Psoas muscle (tissue), 8 donors: ENCODE results near the gene GPBP1L1. TPM values are rescaled to one million over a fixed set of nuclear protein-coding genes. Genes with fewer than 3 reads are reported as not detected.

Experiments
- ATAC-seq, 4 donors: fragments of 200-7000 bp; cut with Tn5 transposase; one replicate each; pipeline ENCODE4 v1.9.1; 2020; ENCODE audit warnings: moderate library complexity in 3 of 4, mild to moderate bottlenecking in 2 of 4
- DNase-seq, 2 donors: peaks; one replicate each; pipeline ENCODE4 v3.0.0-alpha.2; 2020
- H3K27ac ChIP-seq: fragments of 200-600 bp; one replicate; pipeline ENCODE4 v1.8.0; 2022
- H3K27me3 ChIP-seq, 3 donors: fragments of 200-600 bp in 1 of 3; one replicate each; pipeline versions ENCODE4 v1.6.1 to v1.8.0; 2013 to 2022; ENCODE audit warnings: low read length in 2 of 3, mild to moderate bottlenecking in 2 of 3, moderate library complexity in 1 of 3; ENCODE audit not compliant: insufficient read depth in 3 of 3
- H3K36me3 ChIP-seq, 2 donors: fragments of 200-600 bp in 1 of 2; one replicate each; pipeline versions ENCODE4 v1.6.1 to v1.8.0; 2013 to 2022; ENCODE audit warnings: low read depth in 1 of 2, mild to moderate bottlenecking in 1 of 2, moderate library complexity in 1 of 2; ENCODE audit not compliant: insufficient read depth in 1 of 2
- H3K4me1 ChIP-seq: fragments of 200-600 bp; one replicate; pipeline ENCODE4 v1.8.0; 2022
- H3K4me3 ChIP-seq: fragments of 200-600 bp; one replicate; pipeline ENCODE4 v1.8.0; 2022; ENCODE audit warnings: mild to moderate bottlenecking
- H3K9me3 ChIP-seq: fragments of 200-600 bp; one replicate; pipeline ENCODE4 v1.8.0; 2022
- WGBS, 3 donors: extraction: QIAGEN DNeasy Blood & Tissue Kit; methylation state at CpG; one replicate each; pipeline versions ENCODE4 v1.1.6 to v1.1.7; 2013; 5-methylcytosine and 5-hydroxymethylcytosine counted together
- intact Hi-C, 2 donors: fragments of 100-400 bp; cut with DNase I; formaldehyde crosslinking; loops; one replicate each; pipeline versions ENCODE4 v1.11.0 to v1.14.2; 2022
- polyA plus RNA-seq, 3 donors: library from polyadenylated mRNA; stranded (reverse); fragments of 200-250 nt; gene quantifications; one replicate each; pipeline ENCODE4 v1.2.3, GENCODE V29; 2013
- total RNA-seq, 4 donors: library from RNA; stranded (reverse); fragmentation: NEBNext Ultra II Directional in 2 of 4; extraction: Animal tissue kit (Norgen Biotek cat#: 25700) in 2 of 4; gene quantifications; one replicate each; pipeline versions ENCODE4 v1.2.1 to v1.2.4, GENCODE V29; 2021 to 2023
- TF ChIP-seq, protein P1 (sequence below): fragments of 200-600 bp; IDR thresholded peaks from one replicate; pipeline ENCODE4 v1.8.0; 2022; ENCODE audit warnings: antibody characterized with exemption
- donor health status: healthy with polysubstance abuse.
- donor health status: DM: no; HTN: no; CAD: no; lungs with moderate emphysema.
- donor health status: Bipolar disorder and iron deficiency.
- donor health status: healthy.
- donor health status: DM: yes; HTN: yes; CAD: no.
- donor health status: DM: no; HTN: no; CAD: no.
- donor health status: DM: no; HTN: no; CAD: no.
- donor health status: DM: yes; HTN: yes; CAD: no.

GPBP1L1 gene
- total and polyA plus RNA-seq, 7 donors: 25.8 to 74.4 (median 62.3) TPM

DNA sequence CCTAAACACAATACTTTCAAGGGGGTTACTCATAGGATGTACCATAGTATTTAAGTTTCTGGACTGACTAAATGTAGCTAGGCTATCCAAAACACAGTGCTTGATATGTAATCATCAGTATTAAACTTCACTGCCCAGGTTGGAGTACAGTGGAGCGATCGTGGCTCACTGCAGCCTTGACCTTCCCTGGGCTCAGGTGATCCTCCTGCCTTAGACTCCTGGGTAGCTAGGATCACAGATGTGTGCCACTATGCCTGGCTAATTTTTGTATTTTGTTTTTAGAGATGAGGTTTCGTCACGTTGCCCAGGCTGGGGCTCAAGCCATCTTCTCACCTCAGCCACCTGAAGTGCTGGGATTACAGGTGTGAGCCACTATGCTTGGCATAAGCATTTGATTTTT, 91.9 kb downstream of the GPBP1L1 start:
- no peak for ATAC-seq
- no peak overlapping the region for H3K27ac ChIP-seq
- no peak overlapping the region for H3K4me3 ChIP-seq
- peaks cover 0 to 53% of the 10 kb centered on the region in 2 donors for H3K36me3 ChIP-seq
- intact Hi-C loops: no loop called here
- H3K4me1 ChIP-seq: peaks cover 5% of the 10 kb centered on the region
- WGBS, 3 donors: 85 to 94% (median 90%) methylated on average over 4 of the region's 4 CpGs
- H3K9me3 ChIP-seq: no peaks in the 10 kb centered on the region
- DNase-seq: no peak
- H3K27me3 ChIP-seq: no peaks in the 10 kb centered on the region
- TF ChIP-seq, protein P1, sequence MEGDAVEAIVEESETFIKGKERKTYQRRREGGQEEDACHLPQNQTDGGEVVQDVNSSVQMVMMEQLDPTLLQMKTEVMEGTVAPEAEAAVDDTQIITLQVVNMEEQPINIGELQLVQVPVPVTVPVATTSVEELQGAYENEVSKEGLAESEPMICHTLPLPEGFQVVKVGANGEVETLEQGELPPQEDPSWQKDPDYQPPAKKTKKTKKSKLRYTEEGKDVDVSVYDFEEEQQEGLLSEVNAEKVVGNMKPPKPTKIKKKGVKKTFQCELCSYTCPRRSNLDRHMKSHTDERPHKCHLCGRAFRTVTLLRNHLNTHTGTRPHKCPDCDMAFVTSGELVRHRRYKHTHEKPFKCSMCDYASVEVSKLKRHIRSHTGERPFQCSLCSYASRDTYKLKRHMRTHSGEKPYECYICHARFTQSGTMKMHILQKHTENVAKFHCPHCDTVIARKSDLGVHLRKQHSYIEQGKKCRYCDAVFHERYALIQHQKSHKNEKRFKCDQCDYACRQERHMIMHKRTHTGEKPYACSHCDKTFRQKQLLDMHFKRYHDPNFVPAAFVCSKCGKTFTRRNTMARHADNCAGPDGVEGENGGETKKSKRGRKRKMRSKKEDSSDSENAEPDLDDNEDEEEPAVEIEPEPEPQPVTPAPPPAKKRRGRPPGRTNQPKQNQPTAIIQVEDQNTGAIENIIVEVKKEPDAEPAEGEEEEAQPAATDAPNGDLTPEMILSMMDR: no peak

DNA sequence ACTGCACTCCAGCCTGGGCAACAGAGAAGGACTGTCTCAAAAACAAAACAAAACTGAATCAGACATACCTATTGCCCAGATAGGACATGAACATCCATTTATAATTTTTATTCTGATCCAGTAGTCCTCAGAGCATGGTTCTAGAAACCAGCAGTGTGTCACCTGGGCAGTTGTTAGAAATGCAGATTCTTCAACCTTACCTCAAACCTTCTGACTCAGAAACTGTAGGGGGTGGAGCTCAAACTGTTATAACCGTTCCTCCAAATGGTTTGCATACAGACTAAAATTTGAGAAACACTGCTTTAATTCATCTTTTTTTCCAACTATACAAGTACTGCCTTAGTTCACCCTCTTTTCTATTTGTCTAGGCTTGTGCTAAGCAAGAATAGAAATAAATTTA, 96.5 kb downstream of the GPBP1L1 start:
- TF ChIP-seq, protein P1: no peak
- Histone ChIP-seq H3K4me1 (peaks cover 20% of the 10 kb centered on the region), H3K27me3 (no peaks in the 10 kb centered on the region), H3K27ac (peak overlapping the region; percentile 66), H3K36me3 (peaks cover 0 to 35% of the 10 kb centered on the region in 2 donors), H3K4me3 (peak overlapping the region; percentile 52), H3K9me3 (no peaks in the 10 kb centered on the region)
- intact Hi-C loops: no loop called here
- no peak for DNase-seq
- WGBS, 3 donors: 41 to 75% (median 53%) methylated on average over 1 of the region's 1 CpG
- ATAC-seq: peak in 3 of 4 donors; percentile 2 to 39 (median 21)

GRCh38 chr1:45586769-45587168, 99.6 kb downstream of the GPBP1L1 start:
- Histone ChIP-seq H3K4me1 (peaks cover 25% of the 10 kb centered on the region), H3K27ac (no peak overlapping the region), H3K27me3 (no peaks in the 10 kb centered on the region), H3K9me3 (no peaks in the 10 kb centered on the region), H3K36me3 (peaks cover 0 to 6% of the 10 kb centered on the region in 2 donors), H3K4me3 (no peak overlapping the region)
- DNase-seq (no peak), ATAC-seq (no peak)
- WGBS, 3 donors: 77 to 80% (median 77%) methylated on average over 4 of the region's 4 CpGs
- intact Hi-C loops: no loop called here
- TF ChIP-seq, protein P1: no peak

DNA sequence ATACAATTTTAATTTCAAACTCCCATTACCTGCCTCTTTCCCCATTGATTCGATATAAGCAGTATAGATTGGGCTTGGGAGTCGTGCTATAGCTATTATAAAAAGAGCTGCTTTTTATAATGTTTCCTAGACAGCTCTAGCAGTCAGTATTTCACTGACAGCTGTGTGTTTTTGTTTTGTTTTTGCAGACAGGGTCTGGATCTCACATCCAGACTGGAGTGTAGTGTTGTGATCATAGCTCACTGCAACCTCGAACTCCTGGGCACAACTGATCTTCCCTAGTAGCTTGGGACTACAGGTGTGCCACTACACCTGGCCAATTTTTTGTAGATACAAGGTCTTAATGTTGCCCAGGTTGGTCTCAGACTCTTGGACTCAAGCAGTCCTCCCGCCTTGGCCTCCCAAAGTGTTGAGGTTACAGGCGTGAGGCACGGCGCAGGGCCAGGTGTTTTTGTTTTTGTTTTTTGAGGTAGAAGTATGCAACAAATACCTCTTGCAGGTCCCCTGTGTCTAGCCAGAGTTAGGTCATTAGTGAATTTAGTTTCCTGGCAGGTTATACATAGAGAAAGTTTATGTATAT, 100.7 kb downstream of the GPBP1L1 start:
- DNase-seq: no peak
- WGBS, 3 donors: 39 to 45% (median 41%) methylated on average over 7 of the region's 7 CpGs
- peak overlapping the region; percentile 81 for H3K4me3 ChIP-seq
- H3K9me3 ChIP-seq: no peaks in the 10 kb centered on the region
- intact Hi-C loops: no loop called here
- TF ChIP-seq, protein P1: no peak
- H3K4me1 ChIP-seq: peaks cover 22% of the 10 kb centered on the region
- no peaks in the 10 kb centered on the region for H3K36me3 ChIP-seq
- ATAC-seq: no peak
- no peaks in the 10 kb centered on the region for H3K27me3 ChIP-seq
- H3K27ac ChIP-seq: no peak overlapping the region

- intact Hi-C loops: no loop called here
- peak overlapping the region; percentile 90 for H3K27ac ChIP-seq
- H3K27me3 ChIP-seq: no peaks in the 10 kb centered on the region
- peak overlapping the region; percentile 81 for H3K4me3 ChIP-seq
- DNase-seq (no peak), ATAC-seq (no peak)
- H3K36me3 ChIP-seq: no peaks in the 10 kb centered on the region
- no peaks in the 10 kb centered on the region for H3K9me3 ChIP-seq
- H3K4me1 ChIP-seq: peaks cover 22% of the 10 kb centered on the region
- 4 to 6% (median 5%) methylated on average over 5 of the region's 5 CpGs for WGBS, 3 donors
- TF ChIP-seq, protein P1: no peak
Measured at GRCh38 chr1:45585110-45585426, 101.3 kb downstream of the GPBP1L1 start.
